Measurements from ENCODE around the gene ZFP36L1.

Gene ZFP36L1

DNA sequence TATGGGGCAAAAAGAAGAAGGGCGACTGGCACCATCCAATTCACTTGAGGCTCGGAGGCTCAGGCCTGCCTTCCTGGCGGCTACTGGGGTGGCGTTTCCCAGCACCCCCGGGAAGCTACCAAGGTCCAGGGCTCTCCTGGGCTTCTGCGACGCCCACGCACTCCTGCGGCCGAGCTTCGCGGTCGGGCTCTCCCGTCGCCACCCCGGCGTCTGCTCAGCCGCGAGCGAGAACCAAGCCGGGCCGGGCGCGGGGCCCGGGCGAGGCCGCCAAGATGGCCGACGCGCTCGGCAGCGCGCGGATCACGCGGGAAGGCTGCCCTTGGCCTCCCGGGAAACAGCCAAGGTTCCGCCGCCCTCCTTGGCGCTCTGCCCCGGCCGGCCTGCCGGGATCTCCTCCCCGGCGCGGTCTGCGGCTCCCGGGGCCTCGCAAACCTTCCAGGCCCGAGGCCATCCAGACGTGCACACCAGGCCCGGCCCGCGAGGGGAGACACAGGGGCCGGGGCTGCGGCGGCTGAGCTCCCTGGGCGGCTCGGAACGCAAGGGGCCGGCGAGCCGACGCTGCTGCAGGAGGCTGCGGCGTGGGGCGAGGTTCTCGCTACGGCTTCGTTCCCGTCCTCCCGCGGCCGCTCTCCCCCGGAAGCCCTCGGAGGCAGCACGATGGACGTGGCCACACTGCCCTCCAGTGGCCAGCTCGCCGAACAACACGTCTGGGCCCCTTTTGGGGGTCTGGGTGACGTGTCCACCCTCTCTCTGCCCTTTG is 23.5 kb upstream of the ZFP36L1 start:
- peak; percentile 82 for DNase-seq (ENCODE audit: low read depth)

DNA sequence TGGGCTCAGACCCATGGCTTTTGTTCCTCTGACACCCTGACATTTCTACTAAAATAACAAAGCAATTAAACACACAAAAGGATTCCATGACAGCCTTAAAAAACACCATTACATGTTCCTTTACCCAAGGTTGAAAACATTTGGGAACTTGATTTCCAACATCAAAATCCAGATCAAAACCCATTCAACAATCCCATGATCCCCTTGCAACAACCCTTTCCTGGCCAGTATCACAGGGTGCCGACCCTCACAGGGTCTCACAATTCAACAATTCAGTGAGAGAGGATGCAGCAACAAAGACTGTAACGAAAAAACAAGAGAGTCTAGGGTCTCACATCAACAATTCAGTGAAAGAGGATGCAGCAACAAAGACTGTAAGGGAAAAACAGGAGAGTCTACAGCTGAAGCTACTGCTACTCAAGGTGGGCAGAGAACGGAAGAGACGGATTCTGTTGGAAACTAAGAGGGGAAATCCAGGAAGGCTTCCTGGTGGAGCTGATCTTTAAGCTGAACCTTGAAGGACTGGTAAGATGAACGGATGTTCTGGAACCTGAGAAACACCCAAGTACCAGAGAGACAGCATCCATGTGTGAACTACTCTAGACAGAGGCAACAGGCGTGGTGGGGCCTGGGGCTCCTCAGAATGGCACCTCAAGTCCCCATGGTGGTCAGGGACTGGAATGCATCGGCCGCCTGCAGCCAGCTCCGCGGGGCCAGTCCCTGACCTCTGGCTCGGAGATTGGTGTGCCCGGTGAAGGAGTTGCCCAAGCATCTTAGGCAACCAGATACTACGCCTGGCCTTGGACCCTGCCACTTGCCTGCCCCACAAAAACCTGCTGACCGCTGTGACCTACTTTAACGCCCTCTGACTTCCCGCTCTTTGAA is 22.7 kb upstream of the ZFP36L1 start:
- DNase-seq (ENCODE audit: low read depth) = no peak

DNA sequence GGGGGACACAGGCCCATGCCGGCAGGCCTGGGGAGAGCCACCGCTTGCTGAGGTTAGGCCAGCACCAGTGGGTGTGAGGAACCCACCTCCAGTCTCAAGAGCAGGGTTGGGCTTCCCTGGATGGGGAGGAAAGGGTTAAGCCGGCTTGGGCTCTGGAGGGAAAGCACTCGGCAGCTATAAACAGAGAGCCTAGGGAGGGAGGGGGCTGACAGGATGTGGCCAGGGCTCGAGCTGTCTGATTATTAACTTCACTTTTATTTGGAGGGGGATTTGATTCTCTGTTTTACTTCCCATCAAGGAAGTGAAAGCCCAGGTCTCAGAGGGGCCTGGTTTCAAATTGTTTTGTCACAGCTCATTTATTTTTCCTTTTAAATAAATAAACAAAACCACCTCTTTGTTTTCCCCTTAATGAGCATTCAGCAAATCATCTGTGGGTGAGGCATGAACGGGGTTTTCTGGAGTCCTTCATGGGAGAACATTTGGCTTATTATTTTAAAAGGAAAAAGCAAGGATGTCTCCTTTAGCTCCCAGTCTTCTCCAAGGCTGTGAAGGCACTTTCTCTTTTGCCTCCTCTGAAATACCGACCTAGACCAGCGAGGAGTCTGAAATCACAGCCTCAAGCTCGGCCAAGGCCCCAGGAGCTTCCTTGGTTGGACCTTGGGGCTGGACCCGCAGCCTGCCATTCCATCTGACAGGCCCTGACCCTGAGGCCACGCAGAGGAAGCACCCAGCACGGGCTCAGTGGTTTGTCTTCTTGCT is 21.9 kb upstream of the ZFP36L1 start:
- peak; percentile 44 for DNase-seq (ENCODE audit: low read depth)

DNA sequence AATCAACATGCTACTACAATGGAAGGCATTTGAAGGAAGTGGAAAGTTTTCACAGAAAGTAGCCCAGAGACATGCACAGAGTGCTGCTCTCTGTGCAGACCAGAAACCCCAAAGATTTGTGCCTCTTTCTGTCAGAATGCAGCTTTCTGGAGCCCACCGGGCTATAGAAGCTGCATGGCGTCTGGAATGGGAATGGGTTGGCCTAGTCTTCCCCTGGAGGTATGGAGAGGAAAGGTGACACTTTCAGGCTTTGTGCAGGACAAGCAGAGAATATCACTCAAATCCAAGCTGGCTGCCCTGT is 21.3 kb upstream of the ZFP36L1 start:
- DNase-seq (ENCODE audit: low read depth) = no peak

DNA sequence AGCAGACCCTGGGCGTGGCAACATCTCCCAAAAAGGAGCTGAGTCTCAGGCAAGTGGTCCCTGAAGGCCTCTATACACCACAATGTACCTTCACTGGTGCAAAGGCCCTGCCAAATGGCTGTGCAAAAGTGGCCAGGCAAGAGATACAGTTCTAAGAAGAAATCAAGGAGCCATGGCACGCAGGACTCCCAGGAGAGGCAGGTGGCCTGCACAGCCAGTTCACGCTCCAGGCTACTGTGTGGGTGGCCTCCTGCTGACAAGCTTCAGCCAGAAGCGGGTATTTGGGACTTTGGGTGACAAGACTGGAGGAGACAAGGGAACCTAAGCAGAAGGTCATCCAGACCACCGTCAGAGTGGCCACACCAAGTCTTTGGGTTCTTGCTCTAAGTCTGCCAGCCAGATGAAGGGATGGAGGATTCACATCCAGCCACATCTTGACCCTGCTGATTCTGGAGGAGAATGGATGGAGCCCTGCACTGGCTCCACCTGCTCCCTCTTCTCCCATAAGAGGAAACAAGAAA is 20.5 kb upstream of the ZFP36L1 start:
- no peak for DNase-seq (ENCODE audit: low read depth)

DNA sequence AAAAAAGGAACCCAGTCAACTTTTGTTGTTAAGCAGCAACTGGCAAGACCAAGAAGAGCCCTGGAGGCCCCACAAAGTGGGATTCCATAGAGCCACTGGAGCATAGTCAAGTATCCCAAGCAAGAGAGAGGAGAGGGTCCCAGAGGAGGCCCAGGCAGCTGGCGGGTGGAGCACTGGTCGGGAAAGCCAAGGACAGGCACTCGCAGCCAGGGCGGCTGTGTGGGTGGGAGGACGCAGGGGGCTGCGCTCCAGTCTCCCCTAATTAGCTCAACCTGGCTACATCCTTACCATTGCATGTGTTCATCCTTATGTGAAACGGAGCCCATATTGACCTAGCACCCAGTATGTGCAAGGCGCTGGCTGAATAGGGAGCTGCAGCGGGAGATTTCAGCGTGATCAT is 18.3 kb upstream of the ZFP36L1 start:
- DNase-seq (ENCODE audit: low read depth) = no peak

DNA sequence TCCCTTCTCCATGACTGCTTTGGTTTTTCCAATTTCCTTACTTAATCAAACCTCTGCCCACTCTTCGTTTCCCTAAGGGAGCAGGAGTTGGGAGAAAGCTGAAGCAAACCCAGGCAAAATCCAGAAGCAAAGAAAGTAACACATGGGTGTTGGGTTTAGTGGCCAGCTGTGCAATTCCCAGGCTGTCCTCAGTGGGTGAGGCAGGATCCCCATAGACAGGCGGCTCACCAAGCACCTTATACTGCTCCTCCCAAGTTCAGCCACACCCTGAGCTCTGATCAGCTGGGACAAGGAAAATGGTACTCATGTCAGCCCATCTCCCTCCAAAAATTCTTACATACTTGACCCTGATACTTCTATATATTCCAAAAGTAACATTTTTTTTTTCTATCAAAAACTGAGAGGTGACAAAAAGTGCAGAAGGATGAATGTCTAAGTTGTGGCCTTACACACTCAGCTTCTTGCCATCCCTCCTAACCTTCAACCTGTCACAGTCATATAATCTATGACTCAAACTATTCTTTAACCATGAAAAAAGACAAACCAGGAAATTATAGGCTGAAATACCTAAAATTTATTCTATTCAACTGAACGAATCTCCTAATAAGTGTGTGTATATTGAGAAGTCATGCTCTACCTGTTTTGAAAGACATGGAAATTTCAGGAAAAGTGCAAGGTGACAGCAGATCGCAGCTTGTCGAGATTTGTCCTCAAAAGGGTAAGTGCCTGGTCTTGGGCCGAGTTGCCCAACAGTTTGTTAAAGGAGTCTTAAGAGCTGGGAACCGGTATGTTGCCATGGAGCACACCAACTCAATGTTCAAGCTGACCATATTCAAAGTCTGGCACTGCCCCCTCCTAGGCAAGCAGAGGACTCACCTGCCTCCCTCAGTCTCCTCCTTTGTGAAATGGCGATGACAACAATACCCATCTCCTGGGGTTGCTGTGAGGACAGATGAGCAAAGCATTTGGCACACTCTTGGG is 17.6 kb upstream of the ZFP36L1 start:
- no peak for DNase-seq (ENCODE audit: low read depth)

DNA sequence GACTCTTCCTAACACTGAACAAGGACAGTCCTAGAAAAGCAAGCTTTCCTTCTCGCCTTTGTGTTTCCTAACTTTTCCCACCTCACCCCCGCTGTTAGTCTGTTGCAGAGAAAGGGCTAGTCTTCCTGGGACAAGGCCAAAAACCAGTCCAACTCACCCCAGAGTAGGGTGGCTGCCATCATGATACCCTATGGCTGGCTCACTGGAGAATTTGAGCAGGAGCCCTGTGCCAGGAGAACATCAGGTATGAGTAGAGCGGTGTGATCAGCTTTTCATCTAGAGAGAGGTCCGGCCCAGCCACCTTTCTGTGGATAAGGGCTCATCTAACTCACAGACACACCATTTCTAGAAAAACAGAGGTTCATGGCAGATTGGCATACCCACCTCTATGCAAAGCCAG is 16.7 kb upstream of the ZFP36L1 start:
- no peak for DNase-seq (ENCODE audit: low read depth)

DNA sequence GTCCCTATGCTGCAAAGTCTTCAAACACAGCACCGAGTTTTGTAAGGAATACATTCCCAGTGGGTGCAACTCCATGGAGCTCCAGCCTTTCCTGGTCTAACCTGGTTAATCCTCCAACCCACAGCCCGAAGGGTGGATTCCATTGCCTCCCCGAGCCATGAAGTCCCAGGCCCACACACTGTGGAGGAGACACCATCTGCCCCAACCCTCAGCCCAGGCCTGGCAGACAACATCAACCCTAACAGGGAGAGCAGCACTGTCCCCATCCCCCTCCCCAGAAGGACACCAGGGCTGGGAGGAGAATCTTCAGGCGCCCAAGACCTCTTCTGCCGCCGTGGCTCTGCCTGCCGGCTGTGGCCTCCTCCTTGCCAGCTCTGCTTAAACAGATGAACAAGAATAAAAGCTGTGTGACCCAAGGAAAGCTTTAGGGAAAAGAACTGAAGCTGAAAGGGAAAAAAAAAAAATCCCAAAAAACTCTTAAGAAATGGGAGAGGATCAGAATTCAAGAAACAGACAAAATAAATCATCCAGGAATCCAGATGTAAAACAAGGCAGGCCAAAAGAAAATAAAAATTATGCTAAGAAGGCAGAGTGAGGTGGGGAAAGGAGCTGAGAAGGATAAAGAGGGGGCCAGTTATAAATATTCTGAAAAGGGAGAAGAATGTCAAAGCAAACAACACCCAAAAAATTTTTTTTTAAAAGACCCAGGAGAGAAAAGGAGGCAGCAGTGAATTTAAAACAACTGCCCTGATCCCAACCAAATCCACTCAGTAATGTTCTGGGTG is 16.0 kb upstream of the ZFP36L1 start:
- DNase-seq (ENCODE audit: low read depth) = no peak

DNA sequence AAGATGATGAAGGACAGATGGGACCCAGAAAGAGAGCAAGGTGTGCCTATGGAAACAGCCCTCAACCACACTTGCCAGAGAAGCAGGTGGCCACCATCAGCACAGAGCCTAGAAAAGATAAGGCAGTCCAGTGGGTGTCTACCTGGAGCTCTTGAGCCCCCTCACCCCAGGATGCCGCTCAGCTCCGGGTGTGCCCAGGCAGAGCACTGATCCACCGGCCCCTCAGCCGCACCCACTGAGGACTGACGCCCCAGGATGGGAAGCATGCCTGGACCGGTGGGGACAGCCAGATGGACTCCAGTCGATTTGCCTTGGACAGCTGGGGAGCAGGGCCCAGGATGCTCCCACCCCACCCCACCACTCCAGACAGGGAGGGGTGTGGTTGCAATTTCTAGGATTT is 15.1 kb upstream of the ZFP36L1 start:
- no peak for DNase-seq (ENCODE audit: low read depth)

DNA sequence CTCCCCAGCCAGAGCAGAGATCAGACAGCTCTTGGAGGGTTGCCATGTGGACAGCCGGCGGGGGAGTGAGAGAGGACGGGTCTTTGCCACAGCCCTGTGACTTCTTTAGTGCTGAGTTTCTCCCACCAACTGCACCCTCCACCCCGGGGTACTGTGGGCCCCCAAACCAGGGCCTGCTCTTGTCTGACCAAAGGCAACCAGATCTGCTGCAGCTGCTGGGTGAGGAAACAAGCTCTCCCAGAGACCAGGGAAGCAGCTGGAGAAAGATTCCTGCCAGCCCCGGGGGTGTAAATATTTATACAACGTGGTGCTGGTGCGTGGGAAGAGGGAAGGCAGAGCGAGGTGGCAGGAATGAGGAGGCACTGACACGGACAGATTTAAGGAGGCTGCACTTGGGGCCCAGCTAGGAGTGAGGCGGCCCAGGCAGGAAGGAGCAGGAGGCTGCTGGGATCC is 14.3 kb upstream of the ZFP36L1 start:
- DNase-seq (ENCODE audit: low read depth) = no peak

DNA sequence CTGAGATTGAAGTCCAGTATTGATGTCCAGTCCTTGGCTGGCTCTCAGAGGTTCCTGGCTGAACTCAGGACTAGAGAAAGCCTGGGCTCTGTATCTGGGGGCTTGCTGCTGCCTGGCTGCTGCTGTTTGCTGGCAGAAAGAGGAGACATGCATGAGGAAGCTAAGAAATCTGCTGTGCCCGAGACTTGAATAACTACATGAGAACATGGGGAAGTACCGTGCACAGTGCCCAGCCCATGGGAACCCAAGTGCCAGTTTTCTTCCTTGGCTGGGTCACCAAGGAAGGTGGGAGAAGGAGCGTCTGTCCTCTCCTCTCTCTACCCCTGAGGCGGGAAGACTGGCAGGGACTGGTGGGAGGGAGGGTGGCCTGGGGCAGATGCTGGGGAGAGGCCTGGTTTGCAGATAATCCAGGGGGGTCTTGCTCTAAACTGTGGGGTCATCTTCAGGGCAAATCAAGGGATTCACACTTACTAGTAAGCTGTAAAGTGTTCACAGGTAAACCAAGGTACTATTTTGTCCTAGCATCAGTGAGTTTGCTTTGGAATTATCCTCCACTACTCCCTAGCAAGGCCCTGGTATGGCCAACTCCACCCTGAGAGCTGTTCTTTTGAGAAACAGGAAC is 13.8 kb upstream of the ZFP36L1 start:
- no peak for DNase-seq (ENCODE audit: low read depth)

DNA sequence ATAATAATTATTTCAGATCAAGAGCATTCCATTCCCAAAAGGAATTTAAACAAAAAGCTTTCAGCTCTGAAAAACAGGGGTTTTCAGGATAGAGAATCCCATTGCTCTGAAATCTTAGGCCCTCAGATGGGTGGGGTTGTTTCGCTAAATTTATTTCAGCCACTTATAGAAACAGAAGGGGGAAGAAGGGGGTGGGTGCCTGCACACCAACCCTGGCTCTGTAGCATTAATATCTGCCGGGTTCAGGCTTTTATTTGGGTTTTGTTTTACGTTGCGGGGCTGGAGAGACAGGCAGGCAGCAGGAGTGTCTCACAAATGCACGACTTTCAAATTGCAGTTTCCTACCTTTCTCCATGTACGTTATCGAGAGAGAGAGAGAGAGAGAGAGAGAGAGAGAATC is 12.5 kb upstream of the ZFP36L1 start:
- DNase-seq (ENCODE audit: low read depth) = no peak

DNA sequence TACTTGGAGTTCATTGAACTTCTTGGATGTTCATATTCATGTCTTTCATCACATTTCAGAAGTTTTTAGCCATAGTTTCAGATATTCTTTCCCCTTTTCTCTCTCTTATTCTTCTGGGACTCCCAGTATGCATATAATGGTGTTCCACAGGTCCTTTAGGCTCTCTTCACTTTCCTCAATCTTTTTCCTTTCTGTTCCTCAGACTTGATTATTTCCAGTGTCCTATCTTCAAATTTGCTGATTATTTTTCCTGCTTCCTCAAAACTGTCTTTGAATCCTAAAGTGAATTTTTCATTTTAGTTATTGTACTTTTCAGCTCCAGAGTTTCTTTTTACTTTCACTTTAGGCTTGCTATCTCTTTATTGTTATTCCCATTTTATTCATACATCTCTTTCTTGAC is 8.8 kb upstream of the ZFP36L1 start:
- no peak for DNase-seq (ENCODE audit: low read depth)

DNA sequence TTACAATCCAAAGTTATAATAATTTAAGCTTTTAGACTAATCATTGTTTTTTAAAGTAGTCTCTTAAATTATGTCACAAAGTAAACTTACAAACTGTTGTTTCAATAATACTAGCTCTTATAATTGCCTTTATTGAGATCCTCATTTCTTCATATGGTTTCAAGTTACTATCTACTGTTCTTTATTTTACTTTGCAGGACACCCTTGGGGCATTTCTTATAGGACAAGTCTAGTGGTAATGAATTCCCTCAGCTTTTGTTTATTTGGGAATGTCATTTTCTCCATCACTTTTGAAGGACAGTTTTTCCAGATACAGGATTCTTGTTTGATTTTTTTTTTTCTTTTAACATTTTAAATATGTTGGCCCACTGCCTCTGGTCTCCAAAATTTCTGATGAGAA is 8.1 kb upstream of the ZFP36L1 start:
- DNase-seq (ENCODE audit: low read depth) = no peak

DNA sequence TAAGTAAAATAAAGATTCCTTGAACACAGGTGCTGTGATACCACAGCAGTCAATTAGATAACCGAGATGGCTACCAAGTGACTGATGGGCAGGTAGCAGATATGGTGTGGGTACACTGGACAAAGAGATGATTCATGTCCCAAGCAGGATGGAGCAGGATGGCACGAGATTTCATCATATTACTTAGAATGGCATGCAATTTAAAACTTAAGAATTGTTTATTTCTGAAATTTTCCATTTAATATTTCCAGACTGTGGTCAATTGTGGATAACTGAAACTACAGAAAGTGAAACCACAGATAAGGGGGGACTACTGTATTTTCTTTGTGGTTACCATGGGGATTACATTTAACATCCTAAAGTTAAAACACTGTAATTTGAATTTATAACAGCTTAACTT is 7.5 kb upstream of the ZFP36L1 start:
- no peak for DNase-seq (ENCODE audit: low read depth)

DNA sequence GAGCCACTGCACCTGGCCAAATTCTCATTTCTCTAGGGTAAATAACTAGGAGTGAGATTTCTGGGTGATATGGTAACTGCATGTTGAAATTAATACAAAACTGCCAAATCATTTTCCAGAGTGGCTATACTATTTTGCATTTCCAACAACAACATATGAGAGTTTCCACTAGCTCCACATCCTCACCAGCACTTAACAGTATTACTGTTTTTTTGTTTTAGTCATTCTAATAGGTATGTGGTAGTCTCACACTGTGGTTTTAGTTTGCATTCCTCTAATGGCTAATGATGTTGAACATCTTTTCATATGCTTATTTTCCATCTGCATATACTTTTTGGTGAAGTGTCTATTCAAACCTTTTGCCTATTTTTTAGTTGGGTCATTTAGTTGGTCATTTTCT is 5.8 kb upstream of the ZFP36L1 start:
- no peak for DNase-seq (ENCODE audit: low read depth)

DNA sequence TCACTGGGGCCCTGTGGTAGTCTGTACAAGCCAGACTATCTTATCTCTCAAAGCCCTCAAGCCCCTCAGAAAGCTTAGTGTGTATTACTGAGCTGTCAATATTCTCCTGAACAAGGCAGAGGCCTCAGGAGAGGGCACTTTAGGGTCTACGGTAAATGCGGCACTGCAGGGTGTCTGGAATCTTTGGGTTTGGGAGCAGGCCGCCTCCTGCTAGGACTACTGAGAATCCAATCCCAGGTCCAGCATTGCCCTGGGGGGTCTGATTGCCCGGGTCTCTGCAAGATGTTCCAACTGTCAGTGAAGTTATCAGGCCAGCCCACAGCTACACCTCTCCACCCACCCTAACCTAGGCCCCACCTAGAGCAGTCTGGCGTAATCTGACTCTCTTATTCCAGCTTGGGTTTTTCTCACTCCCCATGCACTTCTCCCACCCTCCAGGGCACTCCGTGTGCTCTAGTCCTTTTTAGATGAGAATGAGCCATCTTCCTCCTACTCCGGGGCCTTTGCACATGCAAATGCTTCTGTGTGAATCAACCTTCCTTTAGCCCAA is 4.3 kb upstream of the ZFP36L1 start:
- no peak for DNase-seq (ENCODE audit: low read depth)

DNA sequence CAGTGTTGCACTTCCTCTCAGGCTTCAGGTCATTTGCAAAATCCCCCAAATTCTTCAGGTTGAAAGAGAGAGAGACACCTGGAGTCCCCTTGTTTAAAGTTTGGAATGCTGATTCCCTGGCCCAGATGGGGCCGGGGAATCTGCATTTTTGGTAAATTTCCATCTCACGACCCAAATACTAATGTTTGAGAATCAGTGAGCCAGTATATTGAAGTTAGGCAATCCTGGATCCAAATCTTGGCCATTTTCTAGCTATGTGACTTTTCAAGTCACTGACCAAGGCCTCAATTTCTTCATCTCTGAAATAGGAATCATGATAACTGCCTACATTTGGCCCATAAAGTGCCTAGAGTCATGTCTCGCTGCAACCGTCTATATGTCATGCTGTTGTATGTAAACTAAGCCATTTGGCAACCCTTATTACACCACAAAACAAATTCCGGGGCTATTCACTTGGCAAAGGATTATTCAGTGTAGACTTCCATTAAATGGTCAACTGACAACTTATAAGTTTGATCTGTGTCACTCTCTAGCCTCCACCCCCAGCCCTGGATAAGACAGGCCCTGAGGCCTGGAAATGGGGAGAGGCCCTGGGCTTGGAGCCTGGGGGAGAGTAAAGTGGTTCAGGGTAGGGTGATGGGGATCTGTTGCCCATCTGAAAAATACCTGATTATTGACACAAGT is 3.7 kb upstream of the ZFP36L1 start:
- no peak for DNase-seq (ENCODE audit: low read depth)

Data from T follicular helper cell (primary cell).